H9 (cell line): ENCODE measurements around the gene TTC33. TPM values are rescaled to one million over a fixed set of nuclear protein-coding genes. Genes with fewer than 3 reads are reported as not detected.

Experiments
- DNase-seq: peaks from one replicate; pipeline ENCODE4 v3.0.0-alpha.2; 2017
- H2AFZ ChIP-seq: one replicate; pipeline ENCODE4 v1.6.1; 2013; ENCODE audit warnings: mild to moderate bottlenecking, low read length, control low read depth, moderate library complexity
- H2AK5ac ChIP-seq: 2 replicates; pipeline ENCODE4 v1.6.1; 2013; ENCODE audit warnings: low read length, control low read depth, mixed read lengths; ENCODE audit not compliant: insufficient read length
- H2BK120ac ChIP-seq: one replicate; pipeline ENCODE4 v1.6.1; 2013; ENCODE audit warnings: low read depth, mild to moderate bottlenecking, low read length, control low read depth, inconsistent platforms; ENCODE audit not compliant: poor library complexity, severe bottlenecking
- H2BK12ac ChIP-seq: 2 replicates; pipeline ENCODE4 v1.6.1; 2013; ENCODE audit warnings: low read length, control low read depth, mixed read lengths, low read depth; ENCODE audit not compliant: insufficient read length
- H2BK15ac ChIP-seq: 2 replicates; pipeline ENCODE4 v1.6.1; 2013; ENCODE audit warnings: low read depth, low read length, control low read depth
- H2BK20ac ChIP-seq: one replicate; pipeline ENCODE4 v1.6.1; 2013; ENCODE audit warnings: low read depth, mild to moderate bottlenecking, low read length, control low read depth, inconsistent platforms; ENCODE audit not compliant: poor library complexity, severe bottlenecking
- H2BK5ac ChIP-seq: 2 replicates; pipeline ENCODE4 v1.6.1; 2013; ENCODE audit warnings: low read length, control low read depth, mixed read lengths; ENCODE audit not compliant: insufficient read length
- H3K14ac ChIP-seq: 2 replicates; pipeline ENCODE4 v1.6.1; 2013; ENCODE audit warnings: low read length, control low read depth; ENCODE audit not compliant: insufficient read depth
- H3K18ac ChIP-seq: 2 replicates; pipeline ENCODE4 v1.6.1; 2013; ENCODE audit warnings: low read depth, mild to moderate bottlenecking, mixed read lengths, low read length, control low read depth; ENCODE audit not compliant: insufficient read length
- H3K23ac ChIP-seq: 2 replicates; pipeline ENCODE4 v1.6.1; 2013; ENCODE audit warnings: low read length, control low read depth, mixed read lengths, low read depth; ENCODE audit not compliant: insufficient read length
- H3K23me2 ChIP-seq: 2 replicates; pipeline ENCODE4 v1.6.1; 2013; ENCODE audit warnings: low read depth, mild to moderate bottlenecking, mixed read lengths, low read length, control low read depth; ENCODE audit not compliant: insufficient read length, poor library complexity, severe bottlenecking
- H3K27ac ChIP-seq: 2 replicates; pipeline ENCODE4 v1.5.1; 2013; ENCODE audit warnings: low read length, control low read depth, mixed read lengths, low read depth; ENCODE audit not compliant: insufficient read length
- H3K27me3 ChIP-seq: 2 replicates; pipeline ENCODE4 v1.6.1; 2013; ENCODE audit warnings: low read length, control low read depth, inconsistent platforms; ENCODE audit not compliant: insufficient read depth
- H3K4ac ChIP-seq: 2 replicates; pipeline ENCODE4 v1.6.1; 2013; ENCODE audit warnings: low read depth, mild to moderate bottlenecking, control low read depth, inconsistent platforms, low read length, moderate library complexity
- H3K4me1 ChIP-seq: 2 replicates; pipeline ENCODE4 v1.6.1; 2013; ENCODE audit warnings: low read length, control low read depth, inconsistent platforms; ENCODE audit not compliant: insufficient read depth
- H3K4me2 ChIP-seq: 2 replicates; pipeline ENCODE4 v1.6.1; 2013; ENCODE audit warnings: low read length, control low read depth, mixed read lengths; ENCODE audit not compliant: insufficient read length, insufficient read depth
- H3K56ac ChIP-seq: 2 replicates; pipeline ENCODE4 v1.6.1; 2013; ENCODE audit warnings: low read depth, mild to moderate bottlenecking, mixed read lengths, low read length, control low read depth; ENCODE audit not compliant: insufficient read length
- H3K79me1 ChIP-seq: 2 replicates; pipeline ENCODE4 v1.6.1; 2013; ENCODE audit warnings: low read depth, mild to moderate bottlenecking, moderate library complexity, low read length, control low read depth, inconsistent platforms; ENCODE audit not compliant: insufficient read depth, poor library complexity, severe bottlenecking
- H3K79me2 ChIP-seq: 2 replicates; pipeline ENCODE4 v1.6.1; 2013; ENCODE audit warnings: low read length, control low read depth, inconsistent platforms; ENCODE audit not compliant: insufficient read depth
- H3K9ac ChIP-seq: 2 replicates; pipeline ENCODE4 v1.6.1; 2013; ENCODE audit warnings: low read length, control low read depth, mixed read lengths; ENCODE audit not compliant: insufficient read length; ENCODE audit errors: extremely low read depth
- H3K9me3 ChIP-seq: one replicate; pipeline ENCODE4 v1.6.1; 2013; ENCODE audit warnings: low read depth, low read length, inconsistent platforms; ENCODE audit not compliant: control insufficient read depth
- H3T11ph ChIP-seq: one replicate; pipeline ENCODE4 v1.6.1; 2013; ENCODE audit warnings: mild to moderate bottlenecking, low read length, control low read depth, inconsistent platforms
- H4K20me1 ChIP-seq: one replicate; pipeline ENCODE4 v1.6.1; 2013; ENCODE audit not compliant: control insufficient read depth, insufficient read length, insufficient read depth
- H4K5ac ChIP-seq: 2 replicates; pipeline ENCODE4 v1.6.1; 2013; ENCODE audit warnings: low read depth, mild to moderate bottlenecking, mixed read lengths, low read length, control low read depth; ENCODE audit not compliant: insufficient read length
- H4K8ac ChIP-seq: replicated peaks from 2 replicates; pipeline ENCODE4 v1.6.1; 2013; ENCODE audit warnings: low read length, control low read depth, mixed read lengths, low read depth; ENCODE audit not compliant: insufficient read length
- H4K91ac ChIP-seq: 2 replicates; pipeline ENCODE4 v1.6.1; 2013; ENCODE audit warnings: low read depth, mild to moderate bottlenecking, moderate library complexity, mixed read lengths, low read length, control low read depth; ENCODE audit not compliant: insufficient read length
- H3K27ac Mint-ChIP-seq, 3 experiments: 2 replicates in 2 of 3; 3 replicates in 1 of 3; pipeline ENCODE4 v1.8.0; 2020 to 2021; ENCODE audit warnings: mixed read lengths in 3 of 3, mild to moderate bottlenecking in 1 of 3, moderate library complexity in 1 of 3
- H3K27me3 Mint-ChIP-seq: 2 replicates; pipeline ENCODE4 v1.8.0; 2021; ENCODE audit warnings: low read depth, mild to moderate bottlenecking, moderate library complexity, mixed read lengths
- H3K36me3 Mint-ChIP-seq, 3 experiments: 2 replicates in 2 of 3; 3 replicates in 1 of 3; pipeline ENCODE4 v1.8.0; 2020 to 2021; ENCODE audit warnings: low read depth in 3 of 3, mixed read lengths in 3 of 3; ENCODE audit not compliant: insufficient read depth in 1 of 3
- H3K4me1 Mint-ChIP-seq, 2 experiments: 2 replicates each; pipeline ENCODE4 v1.8.0; 2020; ENCODE audit warnings: mixed read lengths in 2 of 2
- H3K4me3 Mint-ChIP-seq, 2 experiments: 2 replicates in 1 of 2; 3 replicates in 1 of 2; pipeline ENCODE4 v1.8.0; 2020 to 2021; ENCODE audit warnings: mild to moderate bottlenecking in 2 of 2, mixed read lengths in 2 of 2, moderate library complexity in 1 of 2
- H3K9me3 Mint-ChIP-seq, 2 experiments: 2 replicates in 1 of 2; 3 replicates in 1 of 2; pipeline ENCODE4 v1.8.0; 2020; ENCODE audit warnings: mild to moderate bottlenecking in 2 of 2, mixed read lengths in 2 of 2, moderate library complexity in 1 of 2
- WGBS: extraction: QIAGEN DNeasy Blood & Tissue Kit; methylation state at CpG from one replicate; pipeline ENCODE4 v1.1.7; 2013; ENCODE audit warnings: missing lambda C conversion rate, low lambda C conversion rate, mixed read lengths; ENCODE audit not compliant: insufficient read length; ENCODE audit errors: extremely low coverage; 5-methylcytosine and 5-hydroxymethylcytosine counted together
- total RNA-seq: library from RNA; stranded (reverse); gene quantifications from 2 replicates; pipeline ENCODE4 v1.2.1, GENCODE V29; 2021
- TF ChIP-seq, protein P1 (sequence below): fragments of 200-600 bp; sonication (generic); conservative IDR thresholded peaks from 3 replicates; pipeline ENCODE4 v1.8.0; 2021; ENCODE audit warnings: antibody characterized with exemption, mild to moderate bottlenecking

The TTC33 gene
- total RNA-seq, 1 experiment from 2014 or later, result 7.3 TPM

DNA sequence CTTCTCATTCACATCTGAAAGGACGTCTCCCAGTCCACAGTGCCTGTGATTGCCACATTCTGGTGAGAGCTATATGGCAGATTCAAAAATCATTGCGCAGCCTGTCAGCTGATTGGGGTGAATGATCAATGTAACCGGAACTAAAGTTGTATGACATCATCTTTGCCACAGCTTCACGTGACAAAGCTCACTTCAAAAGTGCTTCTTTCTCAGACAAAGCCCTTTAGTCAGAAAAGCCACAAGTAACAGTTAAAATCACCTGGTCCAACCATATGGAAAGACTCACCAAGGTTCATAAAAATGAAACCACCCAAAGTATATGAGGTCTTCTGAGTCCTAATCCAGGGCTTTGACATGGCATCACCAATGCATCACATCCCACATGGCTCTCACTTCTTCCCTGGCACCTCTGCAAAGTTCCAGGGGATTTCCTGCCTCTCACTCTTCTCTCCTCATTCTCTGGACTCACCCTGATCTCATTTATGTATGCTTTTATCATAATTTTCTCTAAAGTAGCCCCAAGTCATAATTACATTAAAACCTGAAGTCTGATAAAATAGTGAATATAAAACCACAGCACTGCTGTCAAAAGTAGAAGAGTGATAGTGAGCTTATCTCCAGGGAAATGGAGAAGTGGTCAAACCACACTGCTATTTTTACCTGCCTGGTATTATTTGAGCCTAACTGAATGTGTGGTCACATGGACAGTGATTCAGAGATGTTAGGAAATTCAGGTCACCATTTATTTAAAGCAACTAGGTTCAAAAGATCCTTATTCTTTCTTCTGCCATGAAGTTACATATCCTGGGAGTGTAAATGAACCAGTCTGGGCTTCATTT lies 269.1 kb downstream of the TTC33 start:
- no peaks in the 10 kb centered on the region for H3K4me1 Mint-ChIP-seq
- H3K36me3 Mint-ChIP-seq, result no peaks in the 10 kb centered on the region
- no peaks in the 10 kb centered on the region for H3K79me1 ChIP-seq
- no peaks in the 10 kb centered on the region for H3K4me1 ChIP-seq
- no peak overlapping the region for H2BK12ac ChIP-seq
- no peak for DNase-seq
- H3K27me3 Mint-ChIP-seq, result no peaks in the 10 kb centered on the region
- no peak overlapping the region for H2BK120ac ChIP-seq
- WGBS, result no CpG with 5 or more reads among the region's 4 CpGs
- H3K27ac ChIP-seq, result no peak overlapping the region
- TF ChIP-seq, protein P1, sequence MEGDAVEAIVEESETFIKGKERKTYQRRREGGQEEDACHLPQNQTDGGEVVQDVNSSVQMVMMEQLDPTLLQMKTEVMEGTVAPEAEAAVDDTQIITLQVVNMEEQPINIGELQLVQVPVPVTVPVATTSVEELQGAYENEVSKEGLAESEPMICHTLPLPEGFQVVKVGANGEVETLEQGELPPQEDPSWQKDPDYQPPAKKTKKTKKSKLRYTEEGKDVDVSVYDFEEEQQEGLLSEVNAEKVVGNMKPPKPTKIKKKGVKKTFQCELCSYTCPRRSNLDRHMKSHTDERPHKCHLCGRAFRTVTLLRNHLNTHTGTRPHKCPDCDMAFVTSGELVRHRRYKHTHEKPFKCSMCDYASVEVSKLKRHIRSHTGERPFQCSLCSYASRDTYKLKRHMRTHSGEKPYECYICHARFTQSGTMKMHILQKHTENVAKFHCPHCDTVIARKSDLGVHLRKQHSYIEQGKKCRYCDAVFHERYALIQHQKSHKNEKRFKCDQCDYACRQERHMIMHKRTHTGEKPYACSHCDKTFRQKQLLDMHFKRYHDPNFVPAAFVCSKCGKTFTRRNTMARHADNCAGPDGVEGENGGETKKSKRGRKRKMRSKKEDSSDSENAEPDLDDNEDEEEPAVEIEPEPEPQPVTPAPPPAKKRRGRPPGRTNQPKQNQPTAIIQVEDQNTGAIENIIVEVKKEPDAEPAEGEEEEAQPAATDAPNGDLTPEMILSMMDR, result no peak
- H3K4me3 Mint-ChIP-seq, result no peak overlapping the region
- no peak overlapping the region for H3K4ac ChIP-seq
- no peak overlapping the region for H3K27ac Mint-ChIP-seq
- no peak overlapping the region for H3K4me2 ChIP-seq
- no peaks in the 10 kb centered on the region for H3K23me2 ChIP-seq
- no peaks in the 10 kb centered on the region for H3K79me2 ChIP-seq
- no peaks in the 10 kb centered on the region for H3K27me3 ChIP-seq
- H3K9ac ChIP-seq, result no peak overlapping the region
- no peak overlapping the region for H3K23ac ChIP-seq
- H3K56ac ChIP-seq, result no peak overlapping the region
- no peak overlapping the region for H4K91ac ChIP-seq
- H3K9me3 ChIP-seq, result no peaks in the 10 kb centered on the region
- no peaks in the 10 kb centered on the region for H3K9me3 Mint-ChIP-seq
- no peak overlapping the region for H3K18ac ChIP-seq
- H4K8ac ChIP-seq, result no peak overlapping the region
- H2BK20ac ChIP-seq, result no peak overlapping the region
- H4K20me1 ChIP-seq, result no peaks in the 10 kb centered on the region
- no peak overlapping the region for H3K14ac ChIP-seq
- no peak overlapping the region for H2AFZ ChIP-seq
- no peak overlapping the region for H2BK15ac ChIP-seq
- no peak overlapping the region for H2AK5ac ChIP-seq
- H3T11ph ChIP-seq, result no peak overlapping the region
- H4K5ac ChIP-seq, result no peak overlapping the region
- H2BK5ac ChIP-seq, result no peak overlapping the region
